Measurements from ENCODE around the gene KIF26A.

The KIF26A gene

GRCh38 chr14:104187121-104187889, 48.9 kb downstream of the KIF26A start:
- Mint-ChIP-seq H3K36me3 (no peaks in the 10 kb centered on the region), H3K27me3 (no peaks in the 10 kb centered on the region), H3K4me1 (ENCODE audit: low read depth) (no peaks in the 10 kb centered on the region), H3K27ac (no peak overlapping the region), H3K4me3 (no peak overlapping the region), H3K9me3 (ENCODE audit: low read depth) (no peaks in the 10 kb centered on the region)

DNA sequence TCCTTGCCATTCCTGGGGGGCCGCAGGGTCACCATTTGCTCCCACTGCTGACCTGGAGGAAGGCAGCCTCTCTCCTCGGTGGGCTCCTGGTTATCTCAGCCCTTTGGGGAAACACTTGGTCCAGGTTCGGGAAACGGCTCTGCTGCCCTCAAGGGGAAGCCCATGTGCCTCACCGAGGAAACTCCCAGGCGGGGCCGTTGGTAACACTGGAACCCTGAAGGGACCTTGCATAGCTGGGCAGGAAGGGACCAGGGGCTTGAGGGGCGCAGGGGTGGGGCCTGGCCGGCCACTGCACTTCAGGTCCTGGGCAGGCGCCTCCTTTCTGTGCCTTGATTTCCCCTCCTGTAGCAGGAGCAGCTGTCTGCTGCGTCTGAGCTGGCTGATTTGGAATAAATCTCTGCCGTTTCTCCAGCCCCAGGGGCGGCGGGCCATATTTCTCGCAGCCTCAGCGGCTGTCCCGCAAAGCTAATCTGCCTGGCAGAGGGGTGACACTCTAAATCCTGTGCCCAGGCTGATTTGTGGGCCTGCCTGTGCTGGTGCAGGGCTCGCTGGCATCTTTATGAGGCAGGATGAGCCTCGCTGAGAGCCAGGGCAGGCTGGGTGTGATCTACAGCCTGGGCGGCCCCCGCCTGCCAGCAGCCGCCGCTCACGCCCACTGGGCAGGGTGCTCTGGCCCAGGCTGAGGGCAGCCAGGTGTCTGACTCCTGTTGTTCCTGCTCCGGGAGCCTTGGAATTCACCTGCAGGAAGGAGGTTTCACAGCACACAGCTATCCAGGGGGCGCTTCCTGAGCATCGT, 49.7 kb downstream of the KIF26A start:
- no peaks in the 10 kb centered on the region for H3K9me3 Mint-ChIP-seq (ENCODE audit: low read depth)
- H3K27ac Mint-ChIP-seq = no peak overlapping the region
- no peaks in the 10 kb centered on the region for H3K4me1 Mint-ChIP-seq (ENCODE audit: low read depth)
- H3K36me3 Mint-ChIP-seq = no peaks in the 10 kb centered on the region
- H3K27me3 Mint-ChIP-seq = no peaks in the 10 kb centered on the region
- H3K4me3 Mint-ChIP-seq = no peak overlapping the region

DNA sequence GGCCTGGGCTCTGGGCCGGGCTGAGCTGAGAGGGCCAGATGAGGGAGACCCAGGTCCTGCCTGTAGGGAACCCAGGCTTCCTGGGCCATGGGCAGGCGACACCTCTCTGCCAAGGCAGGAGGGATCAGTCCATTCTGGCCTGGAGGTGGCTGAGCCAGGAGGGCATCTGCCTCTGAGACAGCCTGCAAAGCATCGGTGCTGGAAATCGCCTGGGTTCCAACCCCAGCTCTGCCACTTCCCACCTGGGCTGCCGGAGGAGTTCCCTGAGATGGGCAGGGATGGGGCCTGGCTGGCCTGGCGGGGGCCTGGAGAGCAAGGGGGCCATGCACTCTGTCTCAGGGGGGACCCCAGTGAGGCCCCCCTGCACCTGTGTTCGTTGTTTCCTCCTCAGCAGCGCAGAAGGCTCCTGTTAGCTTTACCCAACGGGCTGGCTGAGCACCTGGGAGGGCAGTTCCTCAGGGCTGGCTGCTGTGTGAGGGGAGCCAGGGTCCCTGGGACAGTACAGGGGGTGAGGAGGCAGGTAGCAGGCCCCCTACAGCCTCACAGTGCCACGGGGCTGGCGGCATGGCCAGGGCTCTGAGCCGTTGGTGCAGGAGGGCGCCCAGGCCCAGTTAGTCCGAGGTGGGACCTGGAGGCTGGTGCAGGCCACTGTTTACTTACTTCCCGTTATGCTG, 50.5 kb downstream of the KIF26A start:
- Mint-ChIP-seq H3K27ac (no peak overlapping the region), H3K27me3 (no peaks in the 10 kb centered on the region), H3K4me1 (ENCODE audit: low read depth) (no peaks in the 10 kb centered on the region), H3K4me3 (no peak overlapping the region), H3K36me3 (no peaks in the 10 kb centered on the region), H3K9me3 (ENCODE audit: low read depth) (no peaks in the 10 kb centered on the region)

DNA sequence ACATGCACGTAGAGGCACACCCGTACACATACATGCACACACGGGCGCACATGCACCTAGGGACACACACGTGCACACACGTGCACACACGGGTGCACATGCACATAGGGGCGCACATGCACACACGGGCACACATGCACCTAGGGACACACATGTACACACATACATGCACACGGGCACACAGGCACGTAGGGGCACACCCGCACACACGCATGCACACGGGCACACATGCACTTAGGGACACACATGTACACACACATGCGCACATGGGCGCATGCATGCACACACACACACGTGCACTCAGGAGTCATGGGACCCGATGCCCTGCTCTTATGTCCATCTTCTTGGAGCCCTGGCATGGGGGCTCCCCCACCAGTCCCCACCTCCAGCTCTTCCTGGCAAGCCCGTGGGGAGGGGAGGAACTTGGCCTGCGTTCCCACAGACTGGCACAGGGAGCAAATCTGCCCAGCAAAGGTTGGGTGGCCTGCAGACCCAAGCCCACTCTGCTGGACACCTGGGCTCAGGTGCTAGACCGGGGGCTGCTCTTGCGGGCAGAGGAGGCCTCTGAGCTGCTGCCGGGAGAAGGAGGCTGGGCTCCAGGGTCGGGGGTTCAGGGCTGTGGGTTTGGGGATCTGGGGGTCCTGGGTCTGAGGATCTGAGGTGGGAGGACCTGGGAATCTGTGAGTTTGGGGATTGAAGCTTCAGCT, 51.4 kb downstream of the KIF26A start:
- Mint-ChIP-seq H3K4me3 (no peak overlapping the region), H3K27ac (no peak overlapping the region), H3K27me3 (no peaks in the 10 kb centered on the region), H3K36me3 (no peaks in the 10 kb centered on the region), H3K4me1 (ENCODE audit: low read depth) (no peaks in the 10 kb centered on the region), H3K9me3 (ENCODE audit: low read depth) (no peaks in the 10 kb centered on the region)

GRCh38 chr14:104190396-104191000, 52.1 kb downstream of the KIF26A start:
- no peak overlapping the region for H3K27ac Mint-ChIP-seq
- no peaks in the 10 kb centered on the region for H3K27me3 Mint-ChIP-seq
- H3K9me3 Mint-ChIP-seq (ENCODE audit: low read depth) = no peaks in the 10 kb centered on the region
- H3K4me1 Mint-ChIP-seq (ENCODE audit: low read depth) = no peaks in the 10 kb centered on the region
- no peak overlapping the region for H3K4me3 Mint-ChIP-seq
- no peaks in the 10 kb centered on the region for H3K36me3 Mint-ChIP-seq

DNA sequence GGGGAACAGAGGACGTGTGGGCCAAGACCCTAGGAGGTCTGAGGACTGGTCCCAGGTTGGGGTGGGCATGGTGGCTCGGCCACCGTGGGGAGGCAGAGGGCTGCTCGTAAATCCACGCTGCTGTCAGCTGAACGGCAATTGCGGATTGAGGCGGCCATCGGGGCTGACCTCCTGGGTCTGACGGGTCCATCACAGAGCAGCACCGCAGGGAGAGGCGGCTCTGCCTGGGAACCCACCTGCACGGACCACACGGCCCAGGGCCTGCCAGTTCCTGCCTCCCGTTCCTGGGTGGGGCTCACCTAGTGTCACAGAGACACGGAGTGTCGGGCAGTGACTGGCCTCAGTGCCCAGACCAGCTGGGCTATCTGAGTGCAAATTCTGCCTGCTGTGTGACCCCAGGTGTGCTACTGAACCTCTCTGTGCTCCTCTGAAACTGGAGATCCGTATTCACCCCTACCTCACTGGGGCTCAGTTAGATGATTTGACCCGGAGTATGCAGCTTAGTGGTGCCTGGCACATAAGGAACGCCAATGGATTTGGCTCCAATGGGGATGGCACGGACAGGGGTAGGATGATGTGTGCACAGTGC, 53.1 kb downstream of the KIF26A start:
- Mint-ChIP-seq H3K4me1 (ENCODE audit: low read depth) (peaks cover 2% of the 10 kb centered on the region), H3K27me3 (no peaks in the 10 kb centered on the region), H3K36me3 (no peaks in the 10 kb centered on the region), H3K27ac (peak overlapping the region; percentile 46), H3K9me3 (ENCODE audit: low read depth) (no peaks in the 10 kb centered on the region), H3K4me3 (no peak overlapping the region)

DNA sequence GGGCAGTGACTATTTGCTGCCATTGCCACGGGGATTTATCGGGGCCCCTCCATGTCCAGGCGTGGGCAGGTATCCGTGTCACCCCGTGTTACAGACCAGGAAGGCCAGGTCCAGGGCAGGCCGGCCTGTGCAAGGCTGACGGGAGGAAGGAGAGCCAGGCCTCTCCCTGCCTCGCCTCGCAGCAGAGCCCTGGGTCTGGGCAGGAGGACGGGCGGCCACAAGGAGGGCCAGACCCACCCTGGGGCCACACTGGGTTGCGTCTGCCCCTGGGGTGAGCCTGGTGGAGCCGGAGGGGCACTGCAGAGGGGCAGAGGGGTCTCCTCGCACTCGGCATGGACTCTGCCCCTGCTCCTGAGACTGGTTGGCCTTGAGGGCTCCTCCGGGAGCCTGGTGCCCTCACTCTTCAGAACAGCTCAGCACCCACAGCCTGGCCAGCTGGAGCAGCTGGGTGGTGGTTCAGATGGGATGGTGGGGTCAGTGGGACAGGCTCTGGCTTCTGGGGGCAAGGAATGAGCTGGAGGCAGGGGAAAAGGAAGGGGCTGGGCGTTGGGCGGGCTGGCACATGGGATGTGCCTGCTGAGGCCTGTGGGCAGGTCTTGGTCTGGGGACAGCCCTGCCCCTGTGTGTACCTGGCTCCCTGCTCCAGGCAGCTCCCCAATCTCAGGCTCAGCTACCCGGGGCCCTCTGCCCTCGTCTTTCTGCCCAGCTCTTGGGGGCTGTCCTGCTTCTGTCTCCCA, 53.9 kb downstream of the KIF26A start:
- Mint-ChIP-seq H3K27me3 (no peaks in the 10 kb centered on the region), H3K4me3 (no peak overlapping the region), H3K4me1 (ENCODE audit: low read depth) (peaks cover 2% of the 10 kb centered on the region)

GRCh38 chr14:104192883-104193245, 54.5 kb downstream of the KIF26A start:
- no peak overlapping the region for H3K27ac Mint-ChIP-seq
- no peaks in the 10 kb centered on the region for H3K36me3 Mint-ChIP-seq
- no peaks in the 10 kb centered on the region for H3K9me3 Mint-ChIP-seq (ENCODE audit: low read depth)
- H3K27me3 Mint-ChIP-seq = no peaks in the 10 kb centered on the region
- no peak overlapping the region for H3K4me3 Mint-ChIP-seq
- peaks cover 2% of the 10 kb centered on the region for H3K4me1 Mint-ChIP-seq (ENCODE audit: low read depth)

More for the DNA sequence above, 53.9 kb downstream of the KIF26A start:
- Mint-ChIP-seq H3K27ac (no peak overlapping the region), H3K36me3 (no peaks in the 10 kb centered on the region), H3K9me3 (ENCODE audit: low read depth) (no peaks in the 10 kb centered on the region)

- Mint-ChIP-seq H3K9me3 (ENCODE audit: low read depth) (no peaks in the 10 kb centered on the region), H3K27ac (no peak overlapping the region), H3K4me3 (no peak overlapping the region), H3K36me3 (no peaks in the 10 kb centered on the region), H3K4me1 (ENCODE audit: low read depth) (peaks cover 2% of the 10 kb centered on the region), H3K27me3 (no peaks in the 10 kb centered on the region)
These were observed 55.6 kb downstream of the KIF26A start for GRCh38 chr14:104194016-104194415.

DNA sequence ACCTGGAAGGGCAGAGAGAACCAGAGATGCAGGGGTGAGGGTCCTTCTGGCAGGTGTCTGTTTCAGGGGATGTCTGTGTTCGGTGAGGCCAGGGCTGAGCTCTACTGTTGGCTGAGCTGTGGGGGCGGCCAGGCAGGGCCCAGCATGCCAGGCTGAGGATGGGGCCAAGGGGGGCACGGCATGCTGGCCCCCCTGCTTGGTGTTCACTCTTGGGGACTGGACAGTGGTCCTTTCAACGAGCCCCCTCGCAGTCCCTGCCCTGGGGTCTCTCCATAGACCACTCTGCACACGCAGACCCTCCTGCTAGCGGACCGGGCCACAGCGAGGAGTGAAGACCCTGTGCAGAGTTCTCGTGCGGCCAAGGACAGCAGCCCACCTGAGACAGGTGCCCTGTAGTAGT, 56.3 kb downstream of the KIF26A start:
- no peaks in the 10 kb centered on the region for H3K9me3 Mint-ChIP-seq (ENCODE audit: low read depth)
- H3K27ac Mint-ChIP-seq = no peak overlapping the region
- no peak overlapping the region for H3K4me3 Mint-ChIP-seq
- H3K27me3 Mint-ChIP-seq = no peaks in the 10 kb centered on the region
- no peaks in the 10 kb centered on the region for H3K36me3 Mint-ChIP-seq
- peaks cover 2% of the 10 kb centered on the region for H3K4me1 Mint-ChIP-seq (ENCODE audit: low read depth)

DNA sequence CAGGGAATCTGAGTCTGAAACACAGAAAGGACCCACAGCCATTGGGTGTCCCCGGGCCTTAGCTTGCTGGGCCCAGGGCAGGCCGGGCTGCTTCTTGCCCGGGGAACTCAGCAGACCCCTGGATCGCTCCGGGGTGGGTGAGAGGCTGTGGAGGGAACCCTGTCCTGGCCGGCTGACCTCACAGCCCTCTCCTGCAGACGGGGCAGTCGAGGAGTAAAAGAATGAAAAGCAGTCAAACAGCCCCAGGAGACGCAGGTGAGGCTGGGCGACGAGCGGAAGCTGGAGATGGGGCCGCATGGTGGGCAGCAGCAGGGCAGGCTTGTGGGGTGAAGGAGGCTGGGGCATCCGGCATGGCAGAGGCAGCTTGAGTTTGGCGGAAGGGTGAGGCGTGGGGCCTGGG, 57.0 kb downstream of the KIF26A start:
- Mint-ChIP-seq H3K27ac (no peak overlapping the region), H3K4me1 (ENCODE audit: low read depth) (peaks cover 2% of the 10 kb centered on the region), H3K9me3 (ENCODE audit: low read depth) (no peaks in the 10 kb centered on the region), H3K36me3 (no peaks in the 10 kb centered on the region), H3K4me3 (no peak overlapping the region), H3K27me3 (no peaks in the 10 kb centered on the region)

GRCh38 chr14:104195878-104196277, 57.5 kb downstream of the KIF26A start:
- H3K4me3 Mint-ChIP-seq = no peak overlapping the region
- peaks cover 2% of the 10 kb centered on the region for H3K4me1 Mint-ChIP-seq (ENCODE audit: low read depth)
- no peaks in the 10 kb centered on the region for H3K9me3 Mint-ChIP-seq (ENCODE audit: low read depth)
- H3K27me3 Mint-ChIP-seq = no peaks in the 10 kb centered on the region
- H3K36me3 Mint-ChIP-seq = no peaks in the 10 kb centered on the region
- no peak overlapping the region for H3K27ac Mint-ChIP-seq

DNA sequence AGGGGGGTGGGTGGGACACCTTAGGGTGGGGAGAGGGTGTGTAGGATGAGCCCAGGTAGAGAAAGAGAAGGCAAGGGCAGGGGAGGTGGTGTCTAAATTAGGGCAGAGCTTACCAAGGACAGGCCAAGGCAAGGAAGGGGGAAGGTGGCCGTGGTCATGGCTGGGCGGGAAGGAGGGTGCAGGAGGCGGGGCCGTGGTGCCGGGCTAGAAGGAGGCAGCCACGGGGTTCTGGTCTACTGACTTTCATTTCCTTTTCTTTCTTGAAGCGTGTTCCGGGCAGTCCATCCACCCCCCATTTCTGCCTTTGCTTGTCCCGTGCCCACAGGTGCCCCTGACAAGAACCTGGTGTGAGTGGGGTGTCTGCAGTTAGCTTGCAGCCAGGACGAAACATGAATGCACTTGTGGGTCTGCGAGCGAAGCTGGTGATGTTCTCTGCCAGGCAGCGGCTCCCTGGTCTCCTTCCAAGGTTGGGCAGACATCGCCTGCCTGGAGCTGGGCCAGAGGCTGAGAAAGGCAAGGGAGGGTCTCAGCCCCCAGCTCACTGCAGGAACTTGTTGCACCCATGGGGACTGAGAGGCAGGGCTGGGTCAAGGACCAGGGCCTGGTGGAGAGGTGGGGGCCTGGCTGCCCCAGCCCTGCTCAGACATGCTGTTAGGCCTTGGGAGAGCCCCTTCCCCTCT, 58.2 kb downstream of the KIF26A start:
- no peak overlapping the region for H3K27ac Mint-ChIP-seq
- H3K36me3 Mint-ChIP-seq = no peaks in the 10 kb centered on the region
- peaks cover 2% of the 10 kb centered on the region for H3K4me1 Mint-ChIP-seq (ENCODE audit: low read depth)
- H3K4me3 Mint-ChIP-seq = no peak overlapping the region
- H3K27me3 Mint-ChIP-seq = no peaks in the 10 kb centered on the region
- no peaks in the 10 kb centered on the region for H3K9me3 Mint-ChIP-seq (ENCODE audit: low read depth)

Data from activated naive CD8-positive, alpha-beta T cell (primary cell).